ENCODE data around the gene HDAC4.

DNA sequence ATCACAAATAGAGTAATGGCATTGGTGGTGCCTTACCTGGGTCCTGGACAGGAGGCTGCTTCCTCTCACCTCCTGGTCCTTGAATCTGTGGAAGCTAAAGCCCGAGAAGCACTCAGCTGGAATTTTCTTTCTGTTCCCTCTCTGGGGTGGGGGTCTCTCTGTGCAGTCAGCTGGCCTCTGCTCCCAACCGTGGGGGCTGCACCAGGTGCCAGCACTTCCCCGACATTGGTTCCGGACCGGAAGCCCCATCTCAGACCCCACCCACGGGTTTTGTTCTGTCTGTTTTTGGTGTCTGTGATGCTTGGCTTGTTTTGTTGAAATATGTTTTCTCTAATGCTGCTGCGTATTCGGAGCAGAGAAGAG lies 398.2 kb downstream of the HDAC4 start:
- TF ChIP-seq CHD4 (IDR thresholded peaks at IDR 0.05; ENCODE audit: borderline replicate concordance) (no peak), MAFK (IDR thresholded peaks at IDR 0.05; ENCODE audit: partially characterized antibody) (no peak), ESRRA (IDR thresholded peaks at IDR 0.05; ENCODE audit: borderline replicate concordance, low read length) (no peak), POLR2A (IDR thresholded peaks at IDR 0.05; ENCODE audit: low read length) (no peak), MYC (IDR thresholded peaks at IDR 0.05; ENCODE audit: borderline replicate concordance, low read length) (no peak)
- TF ChIP-seq, protein P1, sequence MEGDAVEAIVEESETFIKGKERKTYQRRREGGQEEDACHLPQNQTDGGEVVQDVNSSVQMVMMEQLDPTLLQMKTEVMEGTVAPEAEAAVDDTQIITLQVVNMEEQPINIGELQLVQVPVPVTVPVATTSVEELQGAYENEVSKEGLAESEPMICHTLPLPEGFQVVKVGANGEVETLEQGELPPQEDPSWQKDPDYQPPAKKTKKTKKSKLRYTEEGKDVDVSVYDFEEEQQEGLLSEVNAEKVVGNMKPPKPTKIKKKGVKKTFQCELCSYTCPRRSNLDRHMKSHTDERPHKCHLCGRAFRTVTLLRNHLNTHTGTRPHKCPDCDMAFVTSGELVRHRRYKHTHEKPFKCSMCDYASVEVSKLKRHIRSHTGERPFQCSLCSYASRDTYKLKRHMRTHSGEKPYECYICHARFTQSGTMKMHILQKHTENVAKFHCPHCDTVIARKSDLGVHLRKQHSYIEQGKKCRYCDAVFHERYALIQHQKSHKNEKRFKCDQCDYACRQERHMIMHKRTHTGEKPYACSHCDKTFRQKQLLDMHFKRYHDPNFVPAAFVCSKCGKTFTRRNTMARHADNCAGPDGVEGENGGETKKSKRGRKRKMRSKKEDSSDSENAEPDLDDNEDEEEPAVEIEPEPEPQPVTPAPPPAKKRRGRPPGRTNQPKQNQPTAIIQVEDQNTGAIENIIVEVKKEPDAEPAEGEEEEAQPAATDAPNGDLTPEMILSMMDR (IDR thresholded peaks at IDR 0.05), result no peak
- TF ChIP-seq, protein P2, sequence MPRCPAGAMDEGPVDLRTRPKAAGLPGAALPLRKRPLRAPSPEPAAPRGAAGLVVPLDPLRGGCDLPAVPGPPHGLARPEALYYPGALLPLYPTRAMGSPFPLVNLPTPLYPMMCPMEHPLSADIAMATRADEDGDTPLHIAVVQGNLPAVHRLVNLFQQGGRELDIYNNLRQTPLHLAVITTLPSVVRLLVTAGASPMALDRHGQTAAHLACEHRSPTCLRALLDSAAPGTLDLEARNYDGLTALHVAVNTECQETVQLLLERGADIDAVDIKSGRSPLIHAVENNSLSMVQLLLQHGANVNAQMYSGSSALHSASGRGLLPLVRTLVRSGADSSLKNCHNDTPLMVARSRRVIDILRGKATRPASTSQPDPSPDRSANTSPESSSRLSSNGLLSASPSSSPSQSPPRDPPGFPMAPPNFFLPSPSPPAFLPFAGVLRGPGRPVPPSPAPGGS (IDR thresholded peaks at IDR 0.05), result no peak

Data from A549 (cell line).